Caco-2 (cell line): ENCODE results near the gene ZNF398. TPM values are rescaled to one million over a fixed set of nuclear protein-coding genes. Genes with fewer than 3 reads are reported as not detected.

ENCODE experiments used
- BruUV-seq: library from RNA; stranded (reverse); fragments of 400-500 nt; replicated peaks from 2 replicates; lab custom pipeline; 2021; lab: Mats Ljungman, UMichigan
- CTCF ChIA-PET: fragments of 300-600 bp; sonication (Branson Sonifier 250); formaldehyde crosslinking; loops from one replicate; lab custom pipeline; 2022; ENCODE audit warnings: antibody characterized with exemption; lab: Charles Lee
- POLR2A ChIA-PET: fragments of 300-600 bp; sonication (Branson Sonifier 250); formaldehyde crosslinking; loops from one replicate; lab custom pipeline; 2022; ENCODE audit warnings: antibody characterized with exemption; lab: Charles Lee
- DNase-seq, 2 experiments: peaks; one replicate each; pipeline versions ENCODE4 v3.0.0 to v3.0.0-alpha.2; 2020 to 2022
- H3K27me3 ChIP-seq: replicated peaks from 2 replicates; pipeline ENCODE4 v1.6.0; 2011; ENCODE audit warnings: low read length; ENCODE audit not compliant: control insufficient read depth, insufficient read depth
- H3K36me3 ChIP-seq: 2 replicates; pipeline ENCODE4 v1.5.1; 2011; ENCODE audit warnings: low read length; ENCODE audit not compliant: control insufficient read depth, insufficient read depth
- H3K4me1 ChIP-seq: fragments of 250-450 bp; sonication (Bioruptor Pico); 2 replicates; pipeline ENCODE4 v1.5.1; 2020; ENCODE audit warnings: mild to moderate bottlenecking
- H3K4me3 ChIP-seq: 2 replicates; pipeline ENCODE4 v1.5.1; 2011; ENCODE audit warnings: low read depth, mild to moderate bottlenecking, control low read depth, low read length
- H3K9me3 ChIP-seq: fragments of 250-450 bp; sonication (Bioruptor Pico); 2 replicates; pipeline ENCODE4 v1.5.1; 2020; ENCODE audit warnings: mild to moderate bottlenecking, moderate library complexity
- H3K27ac Mint-ChIP-seq: one replicate; pipeline ENCODE4 v1.8.0; 2022; ENCODE audit warnings: mixed read lengths; ENCODE audit not compliant: unreplicated experiment
- H3K27me3 Mint-ChIP-seq: one replicate; pipeline ENCODE4 v1.8.0; 2022; ENCODE audit warnings: mixed read lengths; ENCODE audit not compliant: insufficient read depth, unreplicated experiment
- H3K36me3 Mint-ChIP-seq: one replicate; pipeline ENCODE4 v1.8.0; 2022; ENCODE audit warnings: mild to moderate bottlenecking, mixed read lengths; ENCODE audit not compliant: insufficient read depth, unreplicated experiment
- H3K4me1 Mint-ChIP-seq: one replicate; pipeline ENCODE4 v1.8.0; 2022; ENCODE audit warnings: low read depth, mixed read lengths; ENCODE audit not compliant: unreplicated experiment
- H3K4me3 Mint-ChIP-seq: one replicate; pipeline ENCODE4 v1.8.0; 2022; ENCODE audit warnings: mild to moderate bottlenecking, moderate library complexity, mixed read lengths; ENCODE audit not compliant: unreplicated experiment
- H3K9me3 Mint-ChIP-seq: one replicate; pipeline ENCODE4 v1.8.0; 2022; ENCODE audit warnings: mixed read lengths; ENCODE audit not compliant: unreplicated experiment
- intact Hi-C: fragments of 100-400 bp; cut with micrococcal nuclease; formaldehyde crosslinking; loops from one replicate; pipeline ENCODE4 v1.10.0; 2022; ENCODE audit not compliant: unreplicated experiment
- total RNA-seq: library from RNA; stranded (reverse); gene quantifications from 2 replicates; pipeline ENCODE4 v1.2.3, GENCODE V29; 2022
- TF ChIP-seq, protein P1 (sequence below), 2 experiments: fragments of 200-600 bp in 1 of 2; IDR thresholded peaks; 1 replicate in 1 of 2; 2 replicates in 1 of 2; pipeline versions ENCODE4 v1.5.1 to v1.8.0; 2011 to 2022; ENCODE audit warnings: antibody characterized with exemption in 1 of 2, control low read depth in 1 of 2, inconsistent platforms in 1 of 2, low read depth in 1 of 2, low read length in 1 of 2, mild to moderate bottlenecking in 1 of 2, moderate library complexity in 1 of 2; ENCODE audit not compliant: insufficient read depth in 1 of 2, severe bottlenecking in 1 of 2, unreplicated experiment in 1 of 2

The ZNF398 gene
- total RNA-seq, 1 experiment from 2014 or later: 13.4 TPM

GRCh38 chr7:149223176-149223575, 75.9 kb downstream of the ZNF398 start:
- no peaks in the 10 kb centered on the region for H3K27me3 ChIP-seq
- H3K27me3 Mint-ChIP-seq: no peaks in the 10 kb centered on the region
- no peaks in the 10 kb centered on the region for H3K9me3 ChIP-seq
- H3K4me1 ChIP-seq: no peaks in the 10 kb centered on the region
- peaks cover 54% of the 10 kb centered on the region for H3K36me3 Mint-ChIP-seq
- no peak overlapping the region for H3K4me3 ChIP-seq
- no peaks in the 10 kb centered on the region; the same call in 1 of the 2 replicates for H3K36me3 ChIP-seq
- TF ChIP-seq, protein P1, sequence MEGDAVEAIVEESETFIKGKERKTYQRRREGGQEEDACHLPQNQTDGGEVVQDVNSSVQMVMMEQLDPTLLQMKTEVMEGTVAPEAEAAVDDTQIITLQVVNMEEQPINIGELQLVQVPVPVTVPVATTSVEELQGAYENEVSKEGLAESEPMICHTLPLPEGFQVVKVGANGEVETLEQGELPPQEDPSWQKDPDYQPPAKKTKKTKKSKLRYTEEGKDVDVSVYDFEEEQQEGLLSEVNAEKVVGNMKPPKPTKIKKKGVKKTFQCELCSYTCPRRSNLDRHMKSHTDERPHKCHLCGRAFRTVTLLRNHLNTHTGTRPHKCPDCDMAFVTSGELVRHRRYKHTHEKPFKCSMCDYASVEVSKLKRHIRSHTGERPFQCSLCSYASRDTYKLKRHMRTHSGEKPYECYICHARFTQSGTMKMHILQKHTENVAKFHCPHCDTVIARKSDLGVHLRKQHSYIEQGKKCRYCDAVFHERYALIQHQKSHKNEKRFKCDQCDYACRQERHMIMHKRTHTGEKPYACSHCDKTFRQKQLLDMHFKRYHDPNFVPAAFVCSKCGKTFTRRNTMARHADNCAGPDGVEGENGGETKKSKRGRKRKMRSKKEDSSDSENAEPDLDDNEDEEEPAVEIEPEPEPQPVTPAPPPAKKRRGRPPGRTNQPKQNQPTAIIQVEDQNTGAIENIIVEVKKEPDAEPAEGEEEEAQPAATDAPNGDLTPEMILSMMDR (IDR thresholded peaks at IDR 0.05; ENCODE audit: insufficient read depth in 1 of 2, low read depth in 1 of 2, low read length in 1 of 2, severe bottlenecking in 1 of 2, unreplicated experiment in 1 of 2): no peak
- H3K27ac Mint-ChIP-seq: no peak overlapping the region
- ChIA-PET CTCF (no interaction called here), POLR2A (no interaction called here)
- H3K4me1 Mint-ChIP-seq: no peaks in the 10 kb centered on the region
- intact Hi-C loops: no loop called here
- no peaks in the 10 kb centered on the region for H3K9me3 Mint-ChIP-seq
- BruUV-seq: no TSS peak
- no peak overlapping the region for H3K4me3 Mint-ChIP-seq
- DNase-seq: no peak

- Mint-ChIP-seq H3K9me3 (no peaks in the 10 kb centered on the region), H3K27me3 (no peaks in the 10 kb centered on the region), H3K36me3 (peaks cover 50% of the 10 kb centered on the region), H3K27ac (no peak overlapping the region), H3K4me1 (no peaks in the 10 kb centered on the region), H3K4me3 (no peak overlapping the region)
- no peak for DNase-seq
- POLR2A ChIA-PET: no interaction called here
- no peaks in the 10 kb centered on the region for H3K9me3 ChIP-seq
- H3K27me3 ChIP-seq: no peaks in the 10 kb centered on the region
- no peaks in the 10 kb centered on the region for H3K4me1 ChIP-seq
- no TSS peak for BruUV-seq
- CTCF ChIA-PET: no interaction called here
- no peaks in the 10 kb centered on the region; the same call in 1 of the 2 replicates for H3K36me3 ChIP-seq
- H3K4me3 ChIP-seq: no peak overlapping the region
- TF ChIP-seq, protein P1 (IDR thresholded peaks at IDR 0.05; ENCODE audit: insufficient read depth in 1 of 2, low read depth in 1 of 2, low read length in 1 of 2, severe bottlenecking in 1 of 2, unreplicated experiment in 1 of 2): no peak
- intact Hi-C loops: no loop called here
Measured at GRCh38 chr7:149223761-149224160, 76.5 kb downstream of the ZNF398 start.

DNA sequence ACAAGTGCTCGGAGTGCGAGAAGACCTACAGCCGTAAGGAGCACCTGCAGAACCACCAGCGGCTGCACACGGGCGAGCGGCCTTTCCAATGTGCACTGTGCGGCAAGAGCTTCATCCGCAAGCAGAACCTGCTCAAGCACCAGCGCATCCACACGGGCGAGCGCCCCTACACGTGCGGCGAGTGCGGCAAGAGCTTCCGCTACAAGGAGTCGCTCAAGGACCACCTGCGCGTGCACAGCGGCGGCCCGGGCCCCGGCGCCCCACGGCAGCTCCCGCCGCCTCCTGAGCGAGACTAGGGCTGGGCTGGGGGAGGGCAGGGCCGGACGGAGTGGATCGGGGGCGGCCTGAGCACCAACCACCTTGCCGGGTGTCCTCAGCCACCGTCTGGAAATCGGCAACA, 77.1 kb downstream of the ZNF398 start:
- Mint-ChIP-seq H3K9me3 (no peaks in the 10 kb centered on the region), H3K36me3 (peaks cover 50% of the 10 kb centered on the region), H3K27me3 (no peaks in the 10 kb centered on the region), H3K4me3 (no peak overlapping the region), H3K27ac (no peak overlapping the region), H3K4me1 (no peaks in the 10 kb centered on the region)
- no peak for DNase-seq
- Histone ChIP-seq H3K27me3 (no peaks in the 10 kb centered on the region), H3K4me1 (no peaks in the 10 kb centered on the region), H3K9me3 (no peaks in the 10 kb centered on the region), H3K36me3 (no peaks in the 10 kb centered on the region; the same call in 1 of the 2 replicates), H3K4me3 (no peak overlapping the region)
- CTCF ChIA-PET: no interaction called here
- TF ChIP-seq, protein P1 (IDR thresholded peaks at IDR 0.05; ENCODE audit: insufficient read depth in 1 of 2, low read depth in 1 of 2, low read length in 1 of 2, severe bottlenecking in 1 of 2, unreplicated experiment in 1 of 2): no peak
- intact Hi-C loops: no loop called here
- BruUV-seq: no TSS peak
- POLR2A ChIA-PET: no interaction called here
